Measurements from ENCODE around the gene SCRN3. TPM values are rescaled to one million over a fixed set of nuclear protein-coding genes. Genes with fewer than 3 reads are reported as not detected.
"Not testable (repeated sequence)": the region's sequence is repeated elsewhere in the genome, so short reads cannot be mapped to it uniquely, and the experiment has no call there.

Gene SCRN3
- total and polyA plus RNA-seq, 7 experiments from 2014 or later: 12.3 to 22.1 (median 15.4) TPM

- no peaks in the 10 kb centered on the region for H3K9me3 ChIP-seq (ENCODE audit: control insufficient read depth in 2 of 3, low read length in 3 of 3)
- H3K4me3 ChIP-seq (ENCODE audit: low read length): peak overlapping the region; percentile 85
- Mint-ChIP-seq H3K27ac (peak overlapping the region; percentile 97 to 100 (median 99)), H3K9me3 (no peaks in the 10 kb centered on the region), H3K4me3 (peak overlapping the region; percentile 86 to 100 (median 98)), H3K27me3 (no peaks in the 10 kb centered on the region), H3K4me1 (peaks cover 24 to 74% (median 59%) of the 10 kb centered on the region in 7 donors), H3K36me3 (peaks cover 9 to 26% (median 23%) of the 10 kb centered on the region in 5 donors)
- ATAC-seq (peak; percentile 53), DNase-seq (peak in 2 of 9 donors; percentile 38 to 46)
- peaks cover 18 to 23% of the 10 kb centered on the region in 2 donors for H3K4me1 ChIP-seq (ENCODE audit: control insufficient read depth in 2 of 2, insufficient read depth in 2 of 2, low read length in 2 of 2)
- no peaks in the 10 kb centered on the region for H3K27me3 ChIP-seq (ENCODE audit: control insufficient read depth in 2 of 2, insufficient read depth in 2 of 2, low read length in 2 of 2)
- intact Hi-C loops (cut with micrococcal nuclease): loop anchor here (1.0 to 10.0 kb wide), 12 partner anchors 91 to 994 kb away; partner anchors contain the start of genes ATF2 (in 2 of the 2), CHN1 (in 2 of the 2), GPR155 (in 2 of the 2) and OLA1 (in 2 of the 2)
- peaks cover 0 to 9% (median 3%) of the 10 kb centered on the region in 3 experiments for H3K36me3 ChIP-seq (ENCODE audit: control insufficient read depth in 2 of 3, insufficient read depth in 3 of 3, low read length in 3 of 3)
- ChIA-PET CTCF (interaction anchor here (0.7 to 1.1 kb wide), 2 partner anchors 9 to 67 kb away, joined by 3 to 4 read pairs; no protein-coding TSS in a partner anchor), POLR2A (interaction anchor here (0.5 to 2.8 kb wide), 9 partner anchors 18 to 431 kb away, joined by 3 to 7 read pairs (median 4); partner anchors contain the start of gene SP3)
- H3K27ac ChIP-seq (ENCODE audit: low read depth, low read length): peak overlapping the region; percentile 93
Measured at GRCh38 chr2:174395969-174396630, 570 bp downstream of the SCRN3 start.

GRCh38 chr2:174397773-174398172 lies 2.2 kb downstream of the SCRN3 start:
- DNase-seq (no peak), ATAC-seq (no peak)
- Histone ChIP-seq H3K27ac (ENCODE audit: low read depth, low read length) (no peak overlapping the region), H3K27me3 (ENCODE audit: control insufficient read depth in 2 of 2, insufficient read depth in 2 of 2, low read length in 2 of 2) (no peaks in the 10 kb centered on the region), H3K4me3 (ENCODE audit: low read length) (no peak overlapping the region), H3K36me3 (ENCODE audit: control insufficient read depth in 2 of 3, insufficient read depth in 3 of 3, low read length in 3 of 3) (peaks cover 0 to 17% (median 0%) of the 10 kb centered on the region in 3 experiments), H3K4me1 (ENCODE audit: control insufficient read depth in 2 of 2, insufficient read depth in 2 of 2, low read length in 2 of 2) (peaks cover 16 to 21% of the 10 kb centered on the region in 2 donors), H3K9me3 (ENCODE audit: control insufficient read depth in 2 of 3, low read length in 3 of 3) (no peaks in the 10 kb centered on the region)
- Mint-ChIP-seq H3K27ac (no peak overlapping the region), H3K4me1 (peaks cover 16 to 58% (median 43%) of the 10 kb centered on the region in 7 donors), H3K9me3 (no peaks in the 10 kb centered on the region), H3K36me3 (peaks cover 2 to 26% (median 21%) of the 10 kb centered on the region in 5 donors), H3K4me3 (no peak overlapping the region), H3K27me3 (no peaks in the 10 kb centered on the region)
- ChIA-PET POLR2A (interaction anchor here (1.2 to 1.6 kb wide), 2 partner anchors 9 to 53 kb away, joined by 3 read pairs; no protein-coding TSS in a partner anchor), CTCF (interaction anchor here (0.6 kb wide), 1 partner anchor 325 kb away, joined by 5 read pairs; no protein-coding TSS in a partner anchor)
- intact Hi-C loops (cut with micrococcal nuclease): loop anchor here (5.0 to 10.0 kb wide), 6 partner anchors 90 to 785 kb away; partner anchors contain the start of genes ATF2 (in 2 of the 2), CHN1 (in 2 of the 2), ATP5MC3 (in 1 of the 2) and GPR155 (in 1 of the 2)

GRCh38 chr2:174399171-174399570 lies 3.6 kb downstream of the SCRN3 start:
- H3K9me3 ChIP-seq (ENCODE audit: control insufficient read depth in 2 of 3, low read length in 3 of 3): no peaks in the 10 kb centered on the region
- H3K27me3 ChIP-seq (ENCODE audit: control insufficient read depth in 2 of 2, insufficient read depth in 2 of 2, low read length in 2 of 2): no peaks in the 10 kb centered on the region
- intact Hi-C loops (cut with micrococcal nuclease): loop anchor here (5.0 to 10.0 kb wide), 6 partner anchors 88 to 783 kb away; partner anchors contain the start of genes ATF2 (in 2 of the 2), CHN1 (in 2 of the 2), ATP5MC3 (in 1 of the 2) and GPR155 (in 1 of the 2)
- peaks cover 0 to 37% (median 27%) of the 10 kb centered on the region in 5 donors for H3K36me3 Mint-ChIP-seq
- no peak for DNase-seq
- no peaks in the 10 kb centered on the region for H3K27me3 Mint-ChIP-seq
- H3K27ac ChIP-seq (ENCODE audit: low read depth, low read length): no peak overlapping the region
- H3K27ac Mint-ChIP-seq: no peak overlapping the region
- ATAC-seq: no peak
- no peak overlapping the region for H3K4me3 Mint-ChIP-seq
- POLR2A ChIA-PET: interaction anchor here (1.2 kb wide), 1 partner anchor 11 kb away, joined by 3 read pairs; no protein-coding TSS in a partner anchor
- no peak overlapping the region for H3K4me3 ChIP-seq (ENCODE audit: low read length)
- peaks cover 0 to 24% (median 0%) of the 10 kb centered on the region in 3 experiments for H3K36me3 ChIP-seq (ENCODE audit: control insufficient read depth in 2 of 3, insufficient read depth in 3 of 3, low read length in 3 of 3)
- peaks cover 0 to 2% (median 0%) of the 10 kb centered on the region in 11 donors for H3K9me3 Mint-ChIP-seq
- H3K4me1 Mint-ChIP-seq: peaks cover 8 to 45% (median 31%) of the 10 kb centered on the region in 7 donors
- CTCF ChIA-PET: no interaction called here
- H3K4me1 ChIP-seq (ENCODE audit: control insufficient read depth in 2 of 2, insufficient read depth in 2 of 2, low read length in 2 of 2): peaks cover 7 to 8% of the 10 kb centered on the region in 2 donors

DNA sequence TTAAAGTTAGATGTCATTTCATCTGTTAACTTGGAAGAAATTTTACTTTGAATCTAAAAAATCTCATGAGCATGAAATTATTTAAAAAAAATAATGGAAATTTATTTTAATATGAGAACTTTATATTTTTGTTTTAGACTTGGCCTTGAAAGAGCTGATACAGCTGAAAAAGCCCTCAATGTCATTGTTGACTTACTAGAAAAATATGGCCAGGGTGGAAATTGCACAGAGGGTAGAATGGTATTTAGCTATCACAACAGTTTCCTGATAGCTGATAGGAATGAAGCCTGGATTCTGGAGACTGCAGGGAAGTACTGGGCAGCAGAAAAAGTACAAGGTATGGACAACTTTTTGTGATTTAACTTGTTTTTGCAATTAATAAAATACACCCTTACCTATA lies 5.3 kb downstream of the SCRN3 start:
- Histone ChIP-seq H3K9me3 (ENCODE audit: control insufficient read depth in 2 of 3, low read length in 3 of 3) (no peaks in the 10 kb centered on the region), H3K4me1 (ENCODE audit: control insufficient read depth in 2 of 2, insufficient read depth in 2 of 2, low read length in 2 of 2) (no peaks in the 10 kb centered on the region), H3K4me3 (ENCODE audit: low read length) (no peak overlapping the region), H3K27ac (ENCODE audit: low read depth, low read length) (no peak overlapping the region), H3K27me3 (ENCODE audit: control insufficient read depth in 2 of 2, insufficient read depth in 2 of 2, low read length in 2 of 2) (no peaks in the 10 kb centered on the region), H3K36me3 (ENCODE audit: control insufficient read depth in 2 of 3, insufficient read depth in 3 of 3, low read length in 3 of 3) (peaks cover 0 to 18% (median 0%) of the 10 kb centered on the region in 3 experiments)
- intact Hi-C loops (cut with micrococcal nuclease): no loop called here
- ChIA-PET CTCF (no interaction called here), POLR2A (no interaction called here)
- Mint-ChIP-seq H3K9me3 (peaks cover 0 to 2% (median 0%) of the 10 kb centered on the region in 11 donors), H3K27me3 (no peaks in the 10 kb centered on the region), H3K27ac (no peak overlapping the region), H3K36me3 (peaks cover 0 to 34% (median 27%) of the 10 kb centered on the region in 5 donors), H3K4me3 (no peak overlapping the region), H3K4me1 (peaks cover 2 to 30% (median 25%) of the 10 kb centered on the region in 7 donors)
- ATAC-seq: no peak
- no peak for DNase-seq

GRCh38 chr2:174403628-174404027 lies 8.1 kb downstream of the SCRN3 start:
- Mint-ChIP-seq H3K4me1 (peaks cover 0 to 10% (median 2%) of the 10 kb centered on the region in 7 donors), H3K27me3 (no peaks in the 10 kb centered on the region), H3K36me3 (peaks cover 0 to 34% (median 27%) of the 10 kb centered on the region in 5 donors), H3K9me3 (peaks cover 0 to 2% (median 0%) of the 10 kb centered on the region in 11 donors), H3K4me3 (no peak overlapping the region), H3K27ac (no peak overlapping the region)
- Histone ChIP-seq H3K36me3 (ENCODE audit: control insufficient read depth in 2 of 3, insufficient read depth in 3 of 3, low read length in 3 of 3) (peaks cover 0 to 18% (median 0%) of the 10 kb centered on the region in 3 experiments), H3K27me3 (ENCODE audit: control insufficient read depth in 2 of 2, insufficient read depth in 2 of 2, low read length in 2 of 2) (no peaks in the 10 kb centered on the region), H3K27ac (ENCODE audit: low read depth, low read length) (no peak overlapping the region), H3K4me1 (ENCODE audit: control insufficient read depth in 2 of 2, insufficient read depth in 2 of 2, low read length in 2 of 2) (no peaks in the 10 kb centered on the region), H3K9me3 (ENCODE audit: control insufficient read depth in 2 of 3, low read length in 3 of 3) (no peaks in the 10 kb centered on the region), H3K4me3 (ENCODE audit: low read length) (no peak overlapping the region)
- intact Hi-C loops (cut with micrococcal nuclease): no loop called here
- ATAC-seq (no peak), DNase-seq (no peak)
- POLR2A ChIA-PET: no interaction called here
- CTCF ChIA-PET: interaction anchor here (0.6 kb wide), 1 partner anchor 344 kb away, joined by 6 read pairs; no protein-coding TSS in a partner anchor

GRCh38 chr2:174410039-174410438 lies 14.5 kb downstream of the SCRN3 start:
- H3K27ac ChIP-seq (ENCODE audit: low read depth, low read length); POLR2A ChIA-PET; H3K9me3 Mint-ChIP-seq; H3K9me3 ChIP-seq (ENCODE audit: control insufficient read depth in 2 of 3, low read length in 3 of 3); H3K27me3 Mint-ChIP-seq; CTCF ChIA-PET; H3K4me1 ChIP-seq (ENCODE audit: control insufficient read depth in 2 of 2, insufficient read depth in 2 of 2, low read length in 2 of 2); H3K4me1 Mint-ChIP-seq; H3K4me3 ChIP-seq (ENCODE audit: low read length); H3K27me3 ChIP-seq (ENCODE audit: control insufficient read depth in 2 of 2, insufficient read depth in 2 of 2, low read length in 2 of 2); intact Hi-C loops (cut with micrococcal nuclease); ATAC-seq: not testable (repeated sequence)
- peaks cover 6 to 24% (median 10%) of the 10 kb centered on the region in 5 donors for H3K36me3 Mint-ChIP-seq
- peak in 2 of 9 donors; percentile 3 to 11 for DNase-seq
- H3K27ac Mint-ChIP-seq: peak overlapping the region in 1 of 9 donors; percentile 55
- peaks cover 0 to 11% (median 6%) of the 10 kb centered on the region in 3 experiments for H3K36me3 ChIP-seq (ENCODE audit: control insufficient read depth in 2 of 3, insufficient read depth in 3 of 3, low read length in 3 of 3)
- H3K4me3 Mint-ChIP-seq: peak overlapping the region in 2 of 10 donors; percentile 42 to 82
